SU-DHL-6 (cell line): ENCODE measurements around the gene PWP2.
"Not testable (repeated sequence)": the region's sequence is repeated elsewhere in the genome, so short reads cannot be mapped to it uniquely, and the experiment has no call there.

Source experiments
- CTCF ChIP-seq: fragments of 200-600 bp; sonication (generic); IDR thresholded peaks from one replicate; pipeline ENCODE4 v1.5.1; 2017; ENCODE audit warnings: antibody characterized with exemption, mild to moderate bottlenecking, low read length, moderate library complexity; ENCODE audit not compliant: insufficient read depth, poor library complexity, severe bottlenecking
- EZH2phosphoT487 ChIP-seq: fragments of 200-600 bp; sonication (generic), shearing (Covaris generic); conservative IDR thresholded peaks from 2 replicates; pipeline ENCODE4 v1.6.1; 2018; ENCODE audit warnings: mild to moderate bottlenecking, antibody characterized with exemption, low read length, moderate library complexity, mixed read lengths

GRCh38 chr21:44160298-44160672 lies 53.1 kb downstream of the PWP2 start:
- TF ChIP-seq EZH2phosphoT487, CTCF: not testable (repeated sequence)
